ENCODE measurements around the gene TRAPPC10. TPM values are rescaled to one million over a fixed set of nuclear protein-coding genes. Genes with fewer than 3 reads are reported as not detected.

TRAPPC10 gene
- polyA plus RNA-seq, 1 experiment: 31.4 TPM

- Histone ChIP-seq H3K4me3 (ENCODE audit: low read depth, low read length) (no peak overlapping the region), H3K27me3 (ENCODE audit: control insufficient read depth, insufficient read depth, low read length) (no peaks in the 10 kb centered on the region), H3K36me3 (ENCODE audit: control insufficient read depth, insufficient read depth, low read length) (no peaks in the 10 kb centered on the region)
- ChIA-PET CTCF (no interaction called here), POLR2A (no interaction called here)
- TF ChIP-seq CTCF (IDR thresholded peaks at IDR 0.05; ENCODE audit: insufficient read depth, low read depth, low read length): no peak
- DNase-seq (ENCODE audit: low read depth): no peak
Observed at GRCh38 chr21:44003307-44003966, 8.7 kb upstream of the TRAPPC10 start.

GRCh38 chr21:44005071-44005470 lies 7.0 kb upstream of the TRAPPC10 start:
- Histone ChIP-seq H3K4me3 (ENCODE audit: low read depth, low read length) (no peak overlapping the region), H3K27me3 (ENCODE audit: control insufficient read depth, insufficient read depth, low read length) (no peaks in the 10 kb centered on the region), H3K36me3 (ENCODE audit: control insufficient read depth, insufficient read depth, low read length) (no peaks in the 10 kb centered on the region)
- ChIA-PET POLR2A (no interaction called here), CTCF (interaction anchor here (0.6 kb wide), 1 partner anchor 216 kb away, joined by 3 read pairs; no protein-coding TSS in a partner anchor)
- DNase-seq (ENCODE audit: low read depth): no peak
- no peak for TF ChIP-seq CTCF (IDR thresholded peaks at IDR 0.05; ENCODE audit: insufficient read depth, low read depth, low read length)

- Histone ChIP-seq H3K4me3 (ENCODE audit: low read depth, low read length) (no peak overlapping the region), H3K36me3 (ENCODE audit: control insufficient read depth, insufficient read depth, low read length) (no peaks in the 10 kb centered on the region), H3K27me3 (ENCODE audit: control insufficient read depth, insufficient read depth, low read length) (no peaks in the 10 kb centered on the region)
- TF ChIP-seq CTCF (IDR thresholded peaks at IDR 0.05; ENCODE audit: insufficient read depth, low read depth, low read length): no peak
- ChIA-PET CTCF (no interaction called here), POLR2A (no interaction called here)
- DNase-seq (ENCODE audit: low read depth): no peak
Observed at GRCh38 chr21:44005593-44005992, 6.5 kb upstream of the TRAPPC10 start.

GRCh38 chr21:44006017-44006619 lies 6.0 kb upstream of the TRAPPC10 start:
- H3K36me3 ChIP-seq (ENCODE audit: control insufficient read depth, insufficient read depth, low read length): no peaks in the 10 kb centered on the region
- DNase-seq (ENCODE audit: low read depth): peak; percentile 80
- TF ChIP-seq CTCF (IDR thresholded peaks at IDR 0.05; ENCODE audit: insufficient read depth, low read depth, low read length): no peak
- ChIA-PET CTCF (no interaction called here), POLR2A (no interaction called here)
- no peaks in the 10 kb centered on the region for H3K27me3 ChIP-seq (ENCODE audit: control insufficient read depth, insufficient read depth, low read length)
- H3K4me3 ChIP-seq (ENCODE audit: low read depth, low read length): no peak overlapping the region

GRCh38 chr21:44006656-44007055 lies 5.5 kb upstream of the TRAPPC10 start:
- ChIA-PET POLR2A (no interaction called here), CTCF (no interaction called here)
- Histone ChIP-seq H3K27me3 (ENCODE audit: control insufficient read depth, insufficient read depth, low read length) (no peaks in the 10 kb centered on the region), H3K36me3 (ENCODE audit: control insufficient read depth, insufficient read depth, low read length) (no peaks in the 10 kb centered on the region), H3K4me3 (ENCODE audit: low read depth, low read length) (no peak overlapping the region)
- no peak for DNase-seq (ENCODE audit: low read depth)
- no peak for TF ChIP-seq CTCF (IDR thresholded peaks at IDR 0.05; ENCODE audit: insufficient read depth, low read depth, low read length)

Data from BJ (cell line).